Hepatocyte (in vitro differentiated cells): ENCODE measurements around the gene BID.

ENCODE experiments used
- CTCF ChIP-seq: fragments of 200-600 bp; sonication (generic); IDR thresholded peaks from 2 replicates; pipeline ENCODE4 v1.5.1; 2016; ENCODE audit warnings: antibody characterized with exemption, mild to moderate bottlenecking; ENCODE audit not compliant: poor library complexity
- EZH2 ChIP-seq: fragments of 200-600 bp; sonication (generic); IDR thresholded peaks from 2 replicates; pipeline ENCODE4 v1.6.1; 2016; ENCODE audit warnings: antibody characterized with exemption, mild to moderate bottlenecking, borderline replicate concordance
- EZH2phosphoT487 ChIP-seq: fragments of 200-600 bp; sonication (generic); IDR thresholded peaks from one replicate; pipeline ENCODE4 v1.6.1; 2018; ENCODE audit warnings: antibody characterized with exemption, mild to moderate bottlenecking, low read depth, moderate library complexity; ENCODE audit not compliant: unreplicated experiment, severe bottlenecking

GRCh38 chr22:17694193-17694592 lies 80.1 kb downstream of the BID start:
- TF ChIP-seq CTCF (no peak), EZH2 (no peak), EZH2phosphoT487 (no peak)
